ENCODE measurements around the gene APLP2.

Gene APLP2

DNA sequence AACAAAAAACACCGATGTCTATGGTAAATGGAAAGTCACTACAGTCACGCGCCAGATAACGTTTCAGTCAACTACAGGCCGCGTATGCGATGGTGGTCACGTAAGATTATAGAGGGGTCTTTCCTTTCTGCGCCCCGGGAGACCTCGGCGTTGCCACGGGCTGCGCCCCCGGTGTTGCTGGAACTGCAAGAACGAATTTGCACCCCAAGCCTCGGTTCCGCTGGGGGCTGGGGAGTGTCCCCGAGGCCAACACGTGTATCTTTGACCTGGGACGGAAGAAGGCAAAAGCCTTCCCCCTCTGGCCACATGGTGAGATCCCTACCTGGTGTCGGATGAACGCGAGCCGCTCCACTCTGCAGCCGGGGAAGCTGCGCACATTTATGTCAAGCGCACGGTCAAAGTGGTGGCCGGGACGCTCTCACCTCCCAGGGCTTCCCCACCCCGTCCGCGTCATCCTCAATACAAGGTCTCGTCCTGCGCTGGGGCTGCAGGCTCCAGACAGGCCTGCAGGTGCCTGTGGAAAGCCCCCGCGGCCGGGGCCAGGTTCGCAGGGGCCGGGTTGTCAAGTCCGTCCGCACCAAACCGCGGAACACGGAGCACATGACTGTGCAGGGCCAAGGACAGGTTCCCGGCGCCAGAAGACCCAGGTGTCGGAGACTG, 29.3 kb upstream of the APLP2 start:
- no peak overlapping the region for H3K4me3 ChIP-seq (ENCODE audit: low read depth, low read length)
- TF ChIP-seq, protein P1, sequence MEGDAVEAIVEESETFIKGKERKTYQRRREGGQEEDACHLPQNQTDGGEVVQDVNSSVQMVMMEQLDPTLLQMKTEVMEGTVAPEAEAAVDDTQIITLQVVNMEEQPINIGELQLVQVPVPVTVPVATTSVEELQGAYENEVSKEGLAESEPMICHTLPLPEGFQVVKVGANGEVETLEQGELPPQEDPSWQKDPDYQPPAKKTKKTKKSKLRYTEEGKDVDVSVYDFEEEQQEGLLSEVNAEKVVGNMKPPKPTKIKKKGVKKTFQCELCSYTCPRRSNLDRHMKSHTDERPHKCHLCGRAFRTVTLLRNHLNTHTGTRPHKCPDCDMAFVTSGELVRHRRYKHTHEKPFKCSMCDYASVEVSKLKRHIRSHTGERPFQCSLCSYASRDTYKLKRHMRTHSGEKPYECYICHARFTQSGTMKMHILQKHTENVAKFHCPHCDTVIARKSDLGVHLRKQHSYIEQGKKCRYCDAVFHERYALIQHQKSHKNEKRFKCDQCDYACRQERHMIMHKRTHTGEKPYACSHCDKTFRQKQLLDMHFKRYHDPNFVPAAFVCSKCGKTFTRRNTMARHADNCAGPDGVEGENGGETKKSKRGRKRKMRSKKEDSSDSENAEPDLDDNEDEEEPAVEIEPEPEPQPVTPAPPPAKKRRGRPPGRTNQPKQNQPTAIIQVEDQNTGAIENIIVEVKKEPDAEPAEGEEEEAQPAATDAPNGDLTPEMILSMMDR (IDR thresholded peaks at IDR 0.05; ENCODE audit: low read depth, low read length, missing control alignments), result no peak
- DNase-seq (ENCODE audit: low read depth), result no peak

DNA sequence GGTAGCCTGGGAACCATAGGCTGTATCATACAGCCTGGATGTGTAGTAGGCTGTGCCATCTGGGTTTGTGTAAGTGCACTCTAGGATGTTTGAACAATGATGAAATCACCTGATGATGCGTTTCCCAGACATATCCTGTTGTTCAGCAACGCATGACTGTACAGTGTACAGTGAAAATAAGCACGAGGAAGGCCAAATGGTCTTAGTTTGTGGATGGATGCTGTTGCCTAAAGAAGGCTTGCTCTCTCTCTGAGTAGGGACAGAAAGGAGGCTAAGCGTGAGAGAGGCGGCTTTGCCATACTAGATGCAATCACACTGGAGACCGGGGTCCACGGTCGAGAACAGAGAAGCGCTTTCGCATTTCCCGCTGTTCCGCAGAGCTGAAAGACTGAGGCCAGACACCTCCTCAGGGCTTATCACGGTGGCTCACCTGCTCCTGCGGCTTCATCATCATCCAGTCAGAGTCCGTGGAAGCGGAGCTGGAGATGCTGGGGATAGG, 27.6 kb upstream of the APLP2 start:
- no peak overlapping the region for H3K4me3 ChIP-seq (ENCODE audit: low read depth, low read length)
- TF ChIP-seq, protein P1 (IDR thresholded peaks at IDR 0.05; ENCODE audit: low read depth, low read length, missing control alignments), result no peak
- DNase-seq (ENCODE audit: low read depth), result no peak

DNA sequence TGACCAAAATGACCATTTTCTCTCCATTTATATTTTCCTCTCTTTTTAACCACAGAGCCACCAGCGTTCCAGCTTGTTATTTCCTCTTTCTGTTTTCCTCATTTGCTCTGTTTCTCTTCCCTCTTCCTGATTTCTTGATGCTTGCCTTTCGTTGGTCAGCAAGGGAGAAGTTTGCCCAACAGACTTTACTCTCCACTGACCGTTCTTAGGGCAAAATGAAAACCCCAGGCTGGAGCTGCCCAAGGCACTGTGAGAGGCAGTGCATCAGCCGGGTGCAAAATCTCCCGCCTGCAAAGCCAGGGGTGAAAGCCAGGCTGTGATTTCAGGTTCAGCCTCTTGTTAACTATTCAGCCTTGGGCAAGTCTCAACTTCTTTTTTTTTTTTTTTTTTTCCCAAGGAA, 26.1 kb upstream of the APLP2 start:
- TF ChIP-seq, protein P1 (IDR thresholded peaks at IDR 0.05; ENCODE audit: low read depth, low read length, missing control alignments), result no peak
- DNase-seq (ENCODE audit: low read depth), result no peak
- H3K4me3 ChIP-seq (ENCODE audit: low read depth, low read length), result no peak overlapping the region

DNA sequence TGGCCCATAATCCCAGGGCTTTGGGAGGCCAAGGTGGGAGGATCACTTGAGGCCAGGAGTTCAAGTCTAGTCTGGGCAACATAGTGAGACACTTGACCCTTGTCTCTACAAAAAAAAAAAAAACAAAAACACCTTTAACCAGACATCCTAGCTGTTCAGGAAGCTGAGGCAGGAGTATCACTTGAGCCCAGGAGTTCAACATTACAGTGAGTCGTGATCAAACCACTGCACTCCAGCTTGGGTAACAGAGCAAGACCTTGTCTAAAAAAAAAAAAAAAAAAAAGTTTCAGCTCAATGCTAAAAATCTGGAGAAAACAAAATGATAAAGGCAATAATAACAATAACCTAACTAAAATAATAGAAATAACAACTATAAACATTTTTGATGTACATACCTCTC, 22.6 kb upstream of the APLP2 start:
- no peak for DNase-seq (ENCODE audit: low read depth)
- no peak overlapping the region for H3K4me3 ChIP-seq (ENCODE audit: low read depth, low read length)
- TF ChIP-seq, protein P1 (IDR thresholded peaks at IDR 0.05; ENCODE audit: low read depth, low read length, missing control alignments), result no peak

DNA sequence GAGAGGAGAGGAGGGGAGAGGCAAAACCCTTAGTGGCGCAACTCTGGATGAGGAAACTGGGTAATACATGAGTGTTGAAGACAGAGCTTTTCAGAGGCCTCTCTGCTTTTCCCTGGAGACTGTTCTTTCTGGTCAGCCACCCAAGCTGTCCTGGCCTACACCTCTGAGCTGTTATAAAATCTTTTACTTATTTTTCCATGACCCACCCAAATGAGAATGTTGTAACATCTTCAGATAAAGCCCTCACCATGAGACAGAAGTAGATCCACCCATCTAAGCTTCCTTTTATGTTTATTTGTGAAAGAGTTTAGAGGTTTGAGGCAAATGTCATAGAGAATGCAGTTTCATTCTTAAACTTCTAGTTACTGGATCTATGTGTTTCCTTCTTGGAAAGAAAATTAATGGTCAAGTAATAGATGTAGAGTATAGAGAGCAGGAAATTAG, 20.3 kb upstream of the APLP2 start:
- no peak overlapping the region for H3K4me3 ChIP-seq (ENCODE audit: low read depth, low read length)
- TF ChIP-seq, protein P1 (IDR thresholded peaks at IDR 0.05; ENCODE audit: low read depth, low read length, missing control alignments), result no peak
- no peak for DNase-seq (ENCODE audit: low read depth)

DNA sequence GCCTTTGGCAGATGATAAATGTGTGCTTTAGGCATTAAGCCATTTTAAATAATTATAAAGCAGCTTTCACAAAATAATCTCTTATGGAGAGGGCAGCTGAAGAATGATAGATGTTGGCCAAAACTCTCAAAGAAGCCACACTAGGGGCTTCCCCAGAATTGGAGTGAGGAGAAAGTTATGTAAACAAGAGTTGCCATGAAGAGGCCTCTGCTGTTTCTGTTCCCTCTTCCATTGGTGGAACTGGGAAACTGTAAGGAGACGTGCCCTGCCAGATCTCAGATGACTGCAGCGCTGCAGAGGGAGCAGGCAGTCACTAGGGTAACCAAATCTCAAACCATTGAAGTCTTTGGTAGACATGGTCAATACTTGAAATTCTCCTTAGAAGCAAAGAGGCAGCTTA, 19.4 kb upstream of the APLP2 start:
- no peak overlapping the region for H3K4me3 ChIP-seq (ENCODE audit: low read depth, low read length)
- TF ChIP-seq, protein P1 (IDR thresholded peaks at IDR 0.05; ENCODE audit: low read depth, low read length, missing control alignments), result no peak
- DNase-seq (ENCODE audit: low read depth), result no peak

DNA sequence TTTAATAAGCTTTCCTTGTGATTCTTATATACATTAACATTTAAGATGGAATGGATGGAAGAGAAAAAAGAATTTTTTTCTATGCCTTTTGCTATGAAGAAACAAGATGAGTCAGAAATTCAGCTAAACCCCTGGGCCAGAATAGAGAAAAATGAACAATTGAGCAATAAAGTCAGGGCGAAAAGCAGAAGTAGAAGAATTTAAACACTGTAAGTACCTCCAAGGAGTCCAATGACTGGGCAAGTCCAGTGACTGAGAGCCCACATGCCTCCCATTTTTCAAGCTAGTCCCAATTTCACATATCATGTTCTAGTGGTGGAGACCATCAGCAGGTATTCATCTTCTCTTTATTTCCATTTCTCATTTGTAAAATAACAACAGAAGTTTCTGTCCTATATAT, 18.6 kb upstream of the APLP2 start:
- H3K4me3 ChIP-seq (ENCODE audit: low read depth, low read length), result no peak overlapping the region
- TF ChIP-seq, protein P1 (IDR thresholded peaks at IDR 0.05; ENCODE audit: low read depth, low read length, missing control alignments), result no peak
- no peak for DNase-seq (ENCODE audit: low read depth)

All from GM12864 (cell line).